GM12864 (cell line): ENCODE data around the gene CAMK2G.
"Not testable (repeated sequence)": the region's sequence is repeated elsewhere in the genome, so short reads cannot be mapped to it uniquely, and the experiment has no call there.

Experiments used
- DNase-seq: peaks from one replicate; pipeline ENCODE4 v3.0.0-alpha.2; 2011; ENCODE audit warnings: low read depth
- H3K4me3 ChIP-seq: 2 replicates; pipeline ENCODE4 v1.5.1; 2011; ENCODE audit warnings: mild to moderate bottlenecking, low read depth, low read length, control low read depth
- CTCF ChIP-seq: IDR thresholded peaks from 2 replicates; pipeline ENCODE4 v1.5.1; 2011; ENCODE audit warnings: low read depth, mild to moderate bottlenecking, moderate library complexity, low read length, control low read depth, inconsistent platforms; ENCODE audit errors: missing control alignments

CAMK2G gene

GRCh38 chr10:73874267-73875138 lies at the start of gene CAMK2G:
TSS of gene CAMK2G (minus strand) at chr10:73874555. CDS start at chr10:73874461, 94 bp downstream.
- no peak for DNase-seq
- no peak for TF ChIP-seq CTCF
- H3K4me3 ChIP-seq: peak within 1 kb of the TSS; percentile 79

DNA sequence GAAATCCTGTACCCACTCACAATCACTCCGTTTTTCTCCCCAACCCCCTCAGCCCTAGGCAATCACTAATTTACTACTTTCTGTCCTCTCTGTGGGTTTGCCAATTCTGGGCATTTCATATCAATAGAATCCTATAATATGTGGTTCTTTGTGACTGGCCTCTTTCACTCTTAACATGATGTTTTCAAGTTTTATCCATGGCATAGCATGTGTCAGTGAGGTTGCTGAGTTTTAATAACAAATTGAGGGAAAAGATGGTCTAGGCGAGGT lies 48.4 kb upstream of the CAMK2G start:
- DNase-seq: no peak
- TF ChIP-seq CTCF: no peak
- H3K4me3 ChIP-seq: no peak overlapping the region

- no peak for DNase-seq
- H3K4me3 ChIP-seq: no peak overlapping the region
- no peak for TF ChIP-seq CTCF
Measured at GRCh38 chr10:73922007-73922863, 47.9 kb upstream of the CAMK2G start.

GRCh38 chr10:73920089-73920488 lies 45.7 kb upstream of the CAMK2G start:
- TF ChIP-seq CTCF: no peak
- DNase-seq: no peak
- H3K4me3 ChIP-seq: no peak overlapping the region

DNA sequence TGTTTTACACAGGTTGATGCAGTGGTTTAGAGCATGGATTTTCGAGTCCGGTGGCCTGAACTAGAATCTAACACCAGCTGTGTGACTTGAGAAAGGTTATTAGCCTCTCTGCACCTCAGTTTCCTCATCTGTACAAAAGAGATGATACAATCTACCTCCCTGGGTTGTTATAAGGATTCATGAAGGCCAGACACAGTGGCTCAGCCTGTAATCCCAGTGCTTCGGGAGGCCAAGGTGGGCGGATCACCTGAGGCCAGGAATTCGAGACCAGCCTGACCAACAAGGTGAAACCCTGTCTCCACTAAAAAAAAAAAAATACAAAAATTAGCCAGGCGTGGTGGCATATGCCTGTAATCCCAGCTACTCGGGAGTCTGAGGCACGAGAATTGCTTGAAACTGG lies 45.1 kb upstream of the CAMK2G start:
- not testable (repeated sequence) for H3K4me3 ChIP-seq

DNA sequence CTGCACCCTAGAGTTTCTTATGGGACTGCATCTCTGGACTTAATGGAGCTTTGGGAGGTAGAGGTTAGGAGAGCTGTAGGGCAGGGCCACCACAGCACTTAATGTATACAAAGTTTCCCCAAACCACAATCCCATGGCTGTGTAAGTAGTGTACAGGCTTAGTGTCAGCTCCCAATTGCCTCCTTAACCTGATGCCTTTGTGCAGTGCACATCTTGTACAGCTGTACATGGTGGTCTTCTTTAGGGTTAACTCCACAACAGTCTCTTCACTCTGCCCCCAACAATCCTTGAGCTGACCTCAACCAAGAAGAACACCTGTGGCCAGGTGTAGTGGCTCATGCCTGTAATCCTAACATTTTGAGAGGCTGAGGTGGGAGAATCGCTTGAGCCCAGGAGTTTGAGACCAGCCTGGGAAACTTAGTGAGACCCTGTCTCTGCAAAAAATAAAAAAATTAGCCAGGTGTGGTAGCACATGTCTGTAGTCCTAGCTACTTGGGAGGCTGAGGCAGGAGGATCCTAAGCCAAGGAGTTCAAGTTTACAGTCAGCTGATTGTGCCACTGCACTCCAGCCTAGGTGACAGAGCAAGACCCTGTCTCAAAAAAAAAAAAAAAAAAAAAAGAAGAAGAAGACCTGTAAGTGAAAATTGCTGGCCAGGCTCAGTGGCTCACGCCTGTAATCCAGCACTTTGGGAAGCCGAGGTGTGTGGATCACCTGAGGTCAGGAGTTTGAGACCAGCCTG lies 43.4 kb upstream of the CAMK2G start:
- no peak for DNase-seq
- no peak overlapping the region for H3K4me3 ChIP-seq
- TF ChIP-seq CTCF: no peak

More for the DNA sequence above, 45.1 kb upstream of the CAMK2G start:
- not testable (repeated sequence) for DNase-seq
